ENCODE results near the gene USP35.

DNA sequence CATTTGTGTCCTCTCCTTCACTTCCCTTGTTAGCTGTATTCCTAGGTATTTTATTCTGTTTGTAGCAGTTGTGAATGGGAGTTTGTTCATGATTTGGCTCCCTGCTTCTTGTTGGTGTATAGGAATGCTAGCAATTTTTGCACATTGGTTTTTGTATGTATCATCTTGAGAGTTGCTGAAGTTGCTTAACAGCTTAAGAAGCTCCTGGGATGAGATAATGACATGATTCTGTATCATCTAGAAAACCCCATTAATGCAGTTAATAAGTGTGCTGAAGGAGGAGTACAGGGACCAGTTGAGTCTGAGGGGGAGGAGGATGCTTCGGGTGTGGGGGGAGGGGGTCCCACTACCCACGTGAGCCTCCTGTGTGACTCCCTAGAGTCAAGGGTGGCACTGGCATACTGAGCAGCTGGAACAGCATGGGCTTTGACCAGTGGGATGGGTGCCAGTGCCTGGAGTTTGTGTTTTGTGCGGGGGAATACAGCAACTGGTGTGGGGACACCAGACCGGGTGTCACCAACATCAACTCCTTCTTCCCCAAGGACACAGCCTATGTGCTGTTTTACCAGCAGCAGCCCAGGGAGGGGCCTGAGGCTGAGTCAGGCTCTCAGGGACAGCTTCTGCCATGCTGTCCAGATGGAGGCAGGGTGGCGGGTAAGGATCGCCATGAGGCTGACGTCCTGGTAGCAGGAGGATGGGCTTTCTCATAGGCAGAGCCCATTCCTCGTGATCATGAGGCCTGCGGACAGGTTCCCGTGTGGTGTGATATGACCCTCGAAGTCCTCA, 24.1 kb downstream of the USP35 start:
- TF ChIP-seq, protein P1, sequence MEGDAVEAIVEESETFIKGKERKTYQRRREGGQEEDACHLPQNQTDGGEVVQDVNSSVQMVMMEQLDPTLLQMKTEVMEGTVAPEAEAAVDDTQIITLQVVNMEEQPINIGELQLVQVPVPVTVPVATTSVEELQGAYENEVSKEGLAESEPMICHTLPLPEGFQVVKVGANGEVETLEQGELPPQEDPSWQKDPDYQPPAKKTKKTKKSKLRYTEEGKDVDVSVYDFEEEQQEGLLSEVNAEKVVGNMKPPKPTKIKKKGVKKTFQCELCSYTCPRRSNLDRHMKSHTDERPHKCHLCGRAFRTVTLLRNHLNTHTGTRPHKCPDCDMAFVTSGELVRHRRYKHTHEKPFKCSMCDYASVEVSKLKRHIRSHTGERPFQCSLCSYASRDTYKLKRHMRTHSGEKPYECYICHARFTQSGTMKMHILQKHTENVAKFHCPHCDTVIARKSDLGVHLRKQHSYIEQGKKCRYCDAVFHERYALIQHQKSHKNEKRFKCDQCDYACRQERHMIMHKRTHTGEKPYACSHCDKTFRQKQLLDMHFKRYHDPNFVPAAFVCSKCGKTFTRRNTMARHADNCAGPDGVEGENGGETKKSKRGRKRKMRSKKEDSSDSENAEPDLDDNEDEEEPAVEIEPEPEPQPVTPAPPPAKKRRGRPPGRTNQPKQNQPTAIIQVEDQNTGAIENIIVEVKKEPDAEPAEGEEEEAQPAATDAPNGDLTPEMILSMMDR (IDR thresholded peaks at IDR 0.05): no peak
- no peak for TF ChIP-seq POLR2A (IDR thresholded peaks at IDR 0.05)

Data from breast epithelium (tissue), 3 donors.